MM.1S (cell line): ENCODE results near the gene TAS1R1.
A peak's percentile ranks its signal among the peaks of the same experiment; 100 is the strongest.

Experiments
- DNase-seq: peaks from one replicate; pipeline ENCODE4 v3.0.0-alpha.2; 2015
- H2AFZ ChIP-seq: fragments of 300-600 bp; sonication (generic); 2 replicates; pipeline ENCODE4 v1.6.0; 2016; ENCODE audit warnings: antibody characterized with exemption, low read length
- H3F3A ChIP-seq: fragments of 300-600 bp; sonication (generic); 2 replicates; pipeline ENCODE4 v1.6.1; 2016; ENCODE audit warnings: mild to moderate bottlenecking, antibody characterized with exemption, low read length, moderate library complexity, mixed read lengths; ENCODE audit not compliant: insufficient read depth
- H3K27ac ChIP-seq: fragments of 300-600 bp; sonication (generic); 2 replicates; pipeline ENCODE4 v1.5.1; 2016; ENCODE audit warnings: mild to moderate bottlenecking, low read length
- H3K27me3 ChIP-seq: fragments of 300-600 bp; sonication (generic); replicated peaks from 2 replicates; pipeline ENCODE4 v1.6.0; 2016; ENCODE audit warnings: low read length; ENCODE audit not compliant: insufficient read depth
- H3K36me3 ChIP-seq: fragments of 300-600 bp; sonication (generic); replicated peaks from 2 replicates; pipeline ENCODE4 v1.6.1; 2016; ENCODE audit warnings: mild to moderate bottlenecking, low read length, mixed read lengths; ENCODE audit not compliant: insufficient read depth
- H3K4me1 ChIP-seq: fragments of 300-600 bp; sonication (generic); 2 replicates; pipeline ENCODE4 v1.6.1; 2016; ENCODE audit warnings: low read length, mixed read lengths
- H3K4me2 ChIP-seq: fragments of 300-600 bp; sonication (generic); 2 replicates; pipeline ENCODE4 v1.6.0; 2016; ENCODE audit warnings: low read depth, low read length
- H3K4me3 ChIP-seq: fragments of 300-600 bp; sonication (generic); 2 replicates; pipeline ENCODE4 v1.5.1; 2016; ENCODE audit warnings: low read length, mixed read lengths
- H3K79me2 ChIP-seq: fragments of 300-600 bp; sonication (generic); 2 replicates; pipeline ENCODE4 v1.6.1; 2016; ENCODE audit warnings: mixed run types, low read length, mixed read lengths
- H3K9ac ChIP-seq: fragments of 300-600 bp; sonication (generic); 2 replicates; pipeline ENCODE4 v1.6.1; 2016; ENCODE audit warnings: low read length, mixed read lengths
- H3K9me2 ChIP-seq: fragments of 300-600 bp; sonication (generic); replicated peaks from 2 replicates; pipeline ENCODE4 v1.6.1; 2016; ENCODE audit warnings: mild to moderate bottlenecking, low read length, mixed read lengths; ENCODE audit not compliant: insufficient read depth
- H3K9me3 ChIP-seq: fragments of 300-600 bp; sonication (generic); replicated peaks from 2 replicates; pipeline ENCODE4 v1.6.1; 2016; ENCODE audit warnings: mild to moderate bottlenecking, low read length, mixed read lengths; ENCODE audit not compliant: insufficient read depth
- H4K20me1 ChIP-seq: fragments of 300-600 bp; sonication (generic); 2 replicates; pipeline ENCODE4 v1.6.1; 2016; ENCODE audit warnings: mild to moderate bottlenecking, low read length, moderate library complexity, mixed read lengths; ENCODE audit not compliant: insufficient read depth
- CTCF ChIP-seq: fragments of 300-600 bp; sonication (generic); IDR thresholded peaks from 2 replicates; pipeline ENCODE4 v1.5.1; 2016; ENCODE audit warnings: antibody characterized with exemption, low read length, mixed read lengths
- EZH2 ChIP-seq: fragments of 300-600 bp; sonication (generic); optimal IDR thresholded peaks from 2 replicates; pipeline ENCODE3; 2017; ENCODE audit warnings: low read depth, mild to moderate bottlenecking, antibody characterized with exemption, low read length, mixed read lengths
- EZH2phosphoT487 ChIP-seq: fragments of 300-600 bp; sonication (generic); IDR thresholded peaks from 2 replicates; pipeline ENCODE4 v1.6.1; 2018; ENCODE audit warnings: antibody characterized with exemption, low read length

TAS1R1 gene

GRCh38 chr1:6614929-6615785 is 60.0 kb downstream of the TAS1R1 start:
- no peaks in the 10 kb centered on the region for H3K27me3 ChIP-seq

GRCh38 chr1:6619045-6619444 is 63.9 kb downstream of the TAS1R1 start:
- H3K9ac ChIP-seq, result no peak overlapping the region
- peaks cover 10% of the 10 kb centered on the region for H3F3A ChIP-seq
- H3K4me3 ChIP-seq, result no peak overlapping the region
- H3K27me3 ChIP-seq, result no peaks in the 10 kb centered on the region
- TF ChIP-seq EZH2 (no peak), EZH2phosphoT487 (no peak), CTCF (no peak)
- 0 out of 2 replicates have a peak, but pooled peaks cover 2% of the 10 kb centered on the region for H3K4me1 ChIP-seq
- no peak for DNase-seq
- H2AFZ ChIP-seq, result no peak overlapping the region
- H3K79me2 ChIP-seq, result peaks cover 76% of the 10 kb centered on the region
- H4K20me1 ChIP-seq, result no peaks in the 10 kb centered on the region
- no peak overlapping the region for H3K4me2 ChIP-seq
- no peak overlapping the region for H3K27ac ChIP-seq
- no peaks in the 10 kb centered on the region for H3K9me2 ChIP-seq
- H3K36me3 ChIP-seq, result no peaks in the 10 kb centered on the region
- H3K9me3 ChIP-seq, result no peaks in the 10 kb centered on the region

More at GRCh38 chr1:6614929-6615785, 60.0 kb downstream of the TAS1R1 start:
- Histone ChIP-seq H3K4me3 (peak overlapping the region; percentile 17; the same call in 1 of the 2 replicates), H3K4me2 (peak overlapping the region; percentile 41; the same call in 1 of the 2 replicates), H2AFZ (no peak overlapping the region), H3F3A (peaks cover 8% of the 10 kb centered on the region), H3K9me3 (no peaks in the 10 kb centered on the region), H3K4me1 (no peaks in the 10 kb centered on the region), H3K9ac (no peak overlapping the region), H4K20me1 (no peaks in the 10 kb centered on the region), H3K27ac (no peak overlapping the region), H3K79me2 (peaks cover 57% of the 10 kb centered on the region), H3K36me3 (no peaks in the 10 kb centered on the region), H3K9me2 (no peaks in the 10 kb centered on the region)
- DNase-seq, result no peak
- no peak for TF ChIP-seq CTCF
- no peak for TF ChIP-seq EZH2phosphoT487
- TF ChIP-seq EZH2, result no peak

- Histone ChIP-seq H3K9me3 (no peaks in the 10 kb centered on the region), H3K27ac (no peak overlapping the region), H3K79me2 (peaks cover 71% of the 10 kb centered on the region), H3F3A (peaks cover 14% of the 10 kb centered on the region), H2AFZ (no peak overlapping the region), H3K9me2 (no peaks in the 10 kb centered on the region), H4K20me1 (no peaks in the 10 kb centered on the region), H3K27me3 (no peaks in the 10 kb centered on the region), H3K4me3 (no peak overlapping the region), H3K4me1 (peaks cover 12% of the 10 kb centered on the region; the same call in 1 of the 2 replicates), H3K36me3 (no peaks in the 10 kb centered on the region), H3K4me2 (no peak overlapping the region), H3K9ac (no peak overlapping the region)
- no peak for DNase-seq
- no peak for TF ChIP-seq CTCF
- TF ChIP-seq EZH2, result no peak
- TF ChIP-seq EZH2phosphoT487, result no peak
These were observed 66.6 kb downstream of the TAS1R1 start for GRCh38 chr1:6621429-6622391.
